NB4 (cell line): ENCODE results near the gene MB21D2.

Experiments used
- TF ChIP-seq, protein P1 (sequence below): IDR thresholded peaks from one replicate; pipeline ENCODE4 v1.5.1; 2012; ENCODE audit warnings: low read depth, low read length
- TF ChIP-seq, protein P2 (sequence below): IDR thresholded peaks from 2 replicates; pipeline ENCODE4 v1.6.1; 2011; ENCODE audit warnings: low read depth, low read length

DNA sequence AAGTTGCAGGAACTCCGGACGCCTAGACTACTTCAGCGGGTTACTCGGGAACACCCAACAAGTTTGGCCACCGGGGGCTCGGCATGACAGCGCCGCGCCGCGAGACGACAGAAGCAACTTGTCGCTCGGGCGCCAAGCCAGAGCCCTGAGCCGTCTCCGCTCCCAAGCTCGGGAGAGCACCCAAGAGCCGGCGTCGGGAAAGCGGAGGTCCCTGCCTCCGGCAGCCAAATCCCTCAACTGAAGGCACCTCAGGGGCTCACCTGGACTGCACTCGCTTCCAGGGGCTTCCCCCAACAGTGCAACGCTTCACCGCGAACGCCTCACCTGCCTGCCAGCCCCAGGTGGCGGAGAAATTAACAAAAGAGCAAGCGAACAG, 640 bp downstream of the MB21D2 start:
- TF ChIP-seq, protein P1, sequence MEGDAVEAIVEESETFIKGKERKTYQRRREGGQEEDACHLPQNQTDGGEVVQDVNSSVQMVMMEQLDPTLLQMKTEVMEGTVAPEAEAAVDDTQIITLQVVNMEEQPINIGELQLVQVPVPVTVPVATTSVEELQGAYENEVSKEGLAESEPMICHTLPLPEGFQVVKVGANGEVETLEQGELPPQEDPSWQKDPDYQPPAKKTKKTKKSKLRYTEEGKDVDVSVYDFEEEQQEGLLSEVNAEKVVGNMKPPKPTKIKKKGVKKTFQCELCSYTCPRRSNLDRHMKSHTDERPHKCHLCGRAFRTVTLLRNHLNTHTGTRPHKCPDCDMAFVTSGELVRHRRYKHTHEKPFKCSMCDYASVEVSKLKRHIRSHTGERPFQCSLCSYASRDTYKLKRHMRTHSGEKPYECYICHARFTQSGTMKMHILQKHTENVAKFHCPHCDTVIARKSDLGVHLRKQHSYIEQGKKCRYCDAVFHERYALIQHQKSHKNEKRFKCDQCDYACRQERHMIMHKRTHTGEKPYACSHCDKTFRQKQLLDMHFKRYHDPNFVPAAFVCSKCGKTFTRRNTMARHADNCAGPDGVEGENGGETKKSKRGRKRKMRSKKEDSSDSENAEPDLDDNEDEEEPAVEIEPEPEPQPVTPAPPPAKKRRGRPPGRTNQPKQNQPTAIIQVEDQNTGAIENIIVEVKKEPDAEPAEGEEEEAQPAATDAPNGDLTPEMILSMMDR, result no peak
- TF ChIP-seq, protein P2, sequence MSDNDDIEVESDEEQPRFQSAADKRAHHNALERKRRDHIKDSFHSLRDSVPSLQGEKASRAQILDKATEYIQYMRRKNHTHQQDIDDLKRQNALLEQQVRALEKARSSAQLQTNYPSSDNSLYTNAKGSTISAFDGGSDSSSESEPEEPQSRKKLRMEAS, result no peak
